ENCODE data around the gene BICC1. TPM values are rescaled to one million over a fixed set of nuclear protein-coding genes. Genes with fewer than 3 reads are reported as not detected.

The BICC1 gene
- total RNA-seq, 1 donor from 2014 or later = 41.0 TPM

- peaks cover 7% of the 10 kb centered on the region for H3K36me3 Mint-ChIP-seq (ENCODE audit: unreplicated experiment)
- peaks cover 37% of the 10 kb centered on the region for H3K4me1 Mint-ChIP-seq (ENCODE audit: unreplicated experiment)
- no peak for DNase-seq (ENCODE audit: extremely low spot score, unreplicated experiment)
- TF ChIP-seq CTCF (IDR thresholded peaks at IDR 0.05) = no peak
- H3K27ac Mint-ChIP-seq (ENCODE audit: unreplicated experiment) = no peak overlapping the region
- no peak overlapping the region for H3K4me3 Mint-ChIP-seq (ENCODE audit: unreplicated experiment)
- no peaks in the 10 kb centered on the region for H3K27me3 Mint-ChIP-seq (ENCODE audit: unreplicated experiment)
- H3K9me3 Mint-ChIP-seq (ENCODE audit: unreplicated experiment) = peaks cover 4% of the 10 kb centered on the region
Measured at GRCh38 chr10:58718596-58718995, 205.9 kb downstream of the BICC1 start.

GRCh38 chr10:58721601-58722281 lies 209.1 kb downstream of the BICC1 start:
- no peak for TF ChIP-seq CTCF (IDR thresholded peaks at IDR 0.05)
- peaks cover 23% of the 10 kb centered on the region for H3K4me1 Mint-ChIP-seq (ENCODE audit: unreplicated experiment)
- H3K4me3 Mint-ChIP-seq (ENCODE audit: unreplicated experiment) = no peak overlapping the region
- H3K36me3 Mint-ChIP-seq (ENCODE audit: unreplicated experiment) = peaks cover 1% of the 10 kb centered on the region
- no peak for DNase-seq (ENCODE audit: extremely low spot score, unreplicated experiment)
- H3K27me3 Mint-ChIP-seq (ENCODE audit: unreplicated experiment) = no peaks in the 10 kb centered on the region
- H3K9me3 Mint-ChIP-seq (ENCODE audit: unreplicated experiment) = no peaks in the 10 kb centered on the region
- H3K27ac Mint-ChIP-seq (ENCODE audit: unreplicated experiment) = peak overlapping the region; percentile 24

GRCh38 chr10:58723186-58723585 lies 210.5 kb downstream of the BICC1 start:
- H3K27me3 Mint-ChIP-seq (ENCODE audit: unreplicated experiment) = no peaks in the 10 kb centered on the region
- no peaks in the 10 kb centered on the region for H3K9me3 Mint-ChIP-seq (ENCODE audit: unreplicated experiment)
- peaks cover 8% of the 10 kb centered on the region for H3K4me1 Mint-ChIP-seq (ENCODE audit: unreplicated experiment)
- TF ChIP-seq CTCF (IDR thresholded peaks at IDR 0.05) = no peak
- DNase-seq (ENCODE audit: extremely low spot score, unreplicated experiment) = no peak
- H3K36me3 Mint-ChIP-seq (ENCODE audit: unreplicated experiment) = peaks cover 1% of the 10 kb centered on the region
- peak overlapping the region; percentile 11 for H3K27ac Mint-ChIP-seq (ENCODE audit: unreplicated experiment)
- H3K4me3 Mint-ChIP-seq (ENCODE audit: unreplicated experiment) = no peak overlapping the region

DNA sequence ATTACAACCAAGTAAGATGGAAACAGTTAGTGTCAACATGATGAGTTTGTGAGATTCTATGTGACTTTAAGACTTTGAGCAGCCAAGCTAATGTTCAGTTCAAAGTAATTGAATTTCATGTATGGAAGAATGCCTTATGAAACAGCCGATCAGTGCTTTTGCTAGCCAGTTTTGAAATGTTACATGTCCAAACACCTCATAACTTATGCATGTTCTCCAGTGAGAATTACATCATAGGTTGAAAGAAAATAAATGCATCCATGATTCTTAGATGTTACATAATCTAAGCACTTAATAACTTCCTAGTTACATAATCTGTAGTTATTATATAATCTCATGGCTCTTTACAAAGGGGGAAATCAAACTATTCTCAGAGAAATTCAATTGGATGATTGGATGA lies 211.3 kb downstream of the BICC1 start:
- DNase-seq (ENCODE audit: extremely low spot score, unreplicated experiment) = no peak
- Mint-ChIP-seq H3K27ac (ENCODE audit: unreplicated experiment) (no peak overlapping the region), H3K27me3 (ENCODE audit: unreplicated experiment) (no peaks in the 10 kb centered on the region), H3K36me3 (ENCODE audit: unreplicated experiment) (peaks cover 1% of the 10 kb centered on the region), H3K4me1 (ENCODE audit: unreplicated experiment) (peaks cover 8% of the 10 kb centered on the region), H3K9me3 (ENCODE audit: unreplicated experiment) (no peaks in the 10 kb centered on the region), H3K4me3 (ENCODE audit: unreplicated experiment) (no peak overlapping the region)
- TF ChIP-seq CTCF (IDR thresholded peaks at IDR 0.05) = no peak

DNA sequence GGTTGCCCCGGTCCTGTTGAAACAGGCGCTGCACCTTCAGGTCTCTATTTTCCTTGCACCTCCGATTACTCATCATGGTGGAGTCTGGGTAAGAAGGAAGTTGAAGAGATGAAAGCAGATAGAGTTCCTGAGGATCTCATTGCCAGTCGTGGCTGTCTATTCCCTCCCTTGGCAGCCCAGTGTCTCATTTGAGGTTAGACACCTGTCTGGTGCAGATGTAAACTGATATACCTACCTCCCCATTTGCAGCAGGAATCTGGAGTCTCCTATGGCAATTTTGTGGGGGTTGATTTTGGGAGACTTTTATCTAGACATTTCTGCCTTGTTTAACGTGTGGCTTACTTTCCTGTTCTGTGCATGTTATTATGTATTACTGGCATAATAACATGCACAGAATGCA lies 212.1 kb downstream of the BICC1 start:
- Mint-ChIP-seq H3K4me3 (ENCODE audit: unreplicated experiment) (no peak overlapping the region), H3K27me3 (ENCODE audit: unreplicated experiment) (no peaks in the 10 kb centered on the region), H3K36me3 (ENCODE audit: unreplicated experiment) (peaks cover 8% of the 10 kb centered on the region), H3K4me1 (ENCODE audit: unreplicated experiment) (peaks cover 8% of the 10 kb centered on the region), H3K27ac (ENCODE audit: unreplicated experiment) (no peak overlapping the region), H3K9me3 (ENCODE audit: unreplicated experiment) (no peaks in the 10 kb centered on the region)
- no peak for DNase-seq (ENCODE audit: extremely low spot score, unreplicated experiment)
- no peak for TF ChIP-seq CTCF (IDR thresholded peaks at IDR 0.05)

Data from osteocyte (in vitro differentiated cells).